Activated CD4-positive, alpha-beta T cell treated with anti-CD3 and anti-CD28 coated beads, Interleukin-2, amount 10 ng/mL, durations not matched to agents 24 days and 14 days (primary cell): ENCODE results near the gene FTCD. TPM values are rescaled to one million over a fixed set of nuclear protein-coding genes. Genes with fewer than 3 reads are reported as not detected.
A peak's percentile ranks its signal among the peaks of the same experiment; 100 is the strongest.
"Not testable (repeated sequence)": the region's sequence is repeated elsewhere in the genome, so short reads cannot be mapped to it uniquely, and the experiment has no call there.

Source experiments
- DNase-seq: peaks from one replicate; pipeline ENCODE4 v3.0.0; 2022
- H3K27ac Mint-ChIP-seq: one replicate; pipeline ENCODE4 v1.8.0; 2022; ENCODE audit warnings: mild to moderate bottlenecking, mixed read lengths
- H3K27me3 Mint-ChIP-seq: one replicate; pipeline ENCODE4 v1.8.0; 2022; ENCODE audit warnings: mixed read lengths
- H3K36me3 Mint-ChIP-seq: one replicate; pipeline ENCODE4 v1.8.0; 2022; ENCODE audit warnings: low read depth, mild to moderate bottlenecking, mixed read lengths
- H3K4me1 Mint-ChIP-seq: one replicate; pipeline ENCODE4 v1.8.0; 2021; ENCODE audit warnings: mixed read lengths
- H3K4me3 Mint-ChIP-seq: one replicate; pipeline ENCODE4 v1.8.0; 2022; ENCODE audit warnings: mild to moderate bottlenecking, moderate library complexity, mixed read lengths
- H3K9me3 Mint-ChIP-seq: one replicate; pipeline ENCODE4 v1.8.0; 2021; ENCODE audit warnings: mixed read lengths
- intact Hi-C: fragments of 100-400 bp; cut with micrococcal nuclease; formaldehyde crosslinking; loops from one replicate; pipeline ENCODE4 v1.15.1; 2023
- total RNA-seq: library from RNA; stranded (reverse); gene quantifications from 2 replicates; pipeline ENCODE4 v1.2.3, GENCODE V29; 2022

FTCD gene
- total RNA-seq, 1 donor from 2014 or later, result 0.30 TPM

GRCh38 chr21:46171585-46171984 lies 16.2 kb upstream of the FTCD start:
- H3K27ac Mint-ChIP-seq, result no peak overlapping the region
- peaks cover 20% of the 10 kb centered on the region for H3K27me3 Mint-ChIP-seq
- intact Hi-C loops, result no loop called here
- peaks cover 2% of the 10 kb centered on the region for H3K36me3 Mint-ChIP-seq
- no peak for DNase-seq
- H3K4me1 Mint-ChIP-seq, result peaks cover 6% of the 10 kb centered on the region
- no peak overlapping the region for H3K4me3 Mint-ChIP-seq
- H3K9me3 Mint-ChIP-seq, result peaks cover 27% of the 10 kb centered on the region

GRCh38 chr21:46170436-46171193 lies 15.2 kb upstream of the FTCD start:
- DNase-seq, result peak; percentile 77
- not testable (repeated sequence) for H3K4me1 Mint-ChIP-seq

DNA sequence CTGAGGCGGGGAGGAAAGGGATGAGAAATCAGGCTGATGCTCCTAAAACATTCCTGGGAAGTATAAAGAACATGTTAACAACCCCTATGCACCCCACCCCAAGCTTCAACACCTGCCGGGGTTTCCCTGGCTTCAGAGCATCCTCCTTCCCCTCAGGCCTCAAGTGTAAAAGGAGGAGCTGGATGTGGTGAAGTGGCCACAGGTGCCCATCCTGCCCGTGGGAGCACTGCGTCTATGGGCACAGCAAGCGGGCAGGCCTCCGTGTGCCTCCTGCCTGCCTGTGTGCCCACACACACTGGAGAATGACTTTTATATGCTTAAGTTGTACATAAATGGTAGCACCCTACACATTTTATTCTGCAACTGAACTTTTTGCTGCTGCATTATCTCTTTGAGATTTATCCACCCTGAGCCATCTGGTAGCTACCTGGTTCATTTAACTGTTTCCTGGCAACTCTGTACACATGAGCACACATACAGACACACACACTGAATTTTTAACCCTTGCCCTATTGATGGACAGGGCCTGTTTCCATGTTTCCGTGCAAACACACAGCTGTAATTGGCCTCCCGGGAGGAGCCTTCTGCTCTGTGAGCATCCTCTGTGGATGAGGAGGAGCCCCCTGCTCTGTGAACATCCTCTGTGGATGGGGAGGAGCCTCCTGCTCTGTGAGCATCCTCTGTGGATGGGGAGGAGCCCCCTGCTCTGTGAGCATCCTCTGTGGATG lies 13.4 kb upstream of the FTCD start:
- no peak overlapping the region for H3K4me3 Mint-ChIP-seq
- no peak overlapping the region for H3K27ac Mint-ChIP-seq
- no peak for DNase-seq
- H3K9me3 Mint-ChIP-seq, result peaks cover 5% of the 10 kb centered on the region
- intact Hi-C loops, result no loop called here
- peaks cover 6% of the 10 kb centered on the region for H3K4me1 Mint-ChIP-seq
- H3K36me3 Mint-ChIP-seq, result no peaks in the 10 kb centered on the region
- peaks cover 2% of the 10 kb centered on the region for H3K27me3 Mint-ChIP-seq

More at GRCh38 chr21:46170436-46171193, 15.2 kb upstream of the FTCD start:
- intact Hi-C loops, H3K27ac Mint-ChIP-seq, H3K4me3 Mint-ChIP-seq, H3K36me3 Mint-ChIP-seq: not testable (repeated sequence)
- Mint-ChIP-seq H3K27me3 (peaks cover 14% of the 10 kb centered on the region), H3K9me3 (peaks cover 19% of the 10 kb centered on the region)

GRCh38 chr21:46168238-46168637 lies 12.9 kb upstream of the FTCD start:
- H3K4me1 Mint-ChIP-seq, result peaks cover 6% of the 10 kb centered on the region
- intact Hi-C loops, result no loop called here
- H3K9me3 Mint-ChIP-seq, result peaks cover under 1% of the 10 kb centered on the region
- no peaks in the 10 kb centered on the region for H3K36me3 Mint-ChIP-seq
- H3K4me3 Mint-ChIP-seq, result no peak overlapping the region
- H3K27me3 Mint-ChIP-seq, result peaks cover 2% of the 10 kb centered on the region
- DNase-seq, result no peak
- no peak overlapping the region for H3K27ac Mint-ChIP-seq

DNA sequence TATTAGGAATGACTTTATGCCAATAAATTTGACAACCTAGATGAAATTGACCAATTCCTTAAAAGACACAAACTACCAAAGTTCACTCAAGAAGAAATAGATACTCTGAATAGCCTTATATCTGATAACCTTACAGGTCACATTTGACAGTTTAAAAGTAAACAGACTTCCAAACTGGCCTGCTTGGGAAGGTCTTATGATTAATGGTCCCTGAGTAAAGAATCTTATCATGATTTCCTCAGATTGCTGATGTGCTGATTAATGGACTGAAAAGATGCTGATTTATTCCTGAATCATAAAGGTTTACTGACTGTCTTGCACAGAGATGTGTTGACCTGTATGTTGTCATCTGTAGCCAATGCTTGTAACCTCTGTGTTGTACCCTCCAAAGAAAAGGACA lies 9.7 kb upstream of the FTCD start:
- intact Hi-C loops, result no loop called here
- H3K36me3 Mint-ChIP-seq, result peaks cover 8% of the 10 kb centered on the region
- H3K4me3 Mint-ChIP-seq, result no peak overlapping the region
- H3K27ac Mint-ChIP-seq, result no peak overlapping the region
- H3K27me3 Mint-ChIP-seq, result peaks cover 2% of the 10 kb centered on the region
- no peak for DNase-seq
- H3K9me3 Mint-ChIP-seq, result no peaks in the 10 kb centered on the region
- no peaks in the 10 kb centered on the region for H3K4me1 Mint-ChIP-seq

- intact Hi-C loops, result no loop called here
- Mint-ChIP-seq H3K4me1 (no peaks in the 10 kb centered on the region), H3K27ac (no peak overlapping the region), H3K9me3 (no peaks in the 10 kb centered on the region), H3K4me3 (no peak overlapping the region), H3K36me3 (peaks cover 8% of the 10 kb centered on the region), H3K27me3 (peaks cover 2% of the 10 kb centered on the region)
- DNase-seq, result no peak
Observed at GRCh38 chr21:46163380-46163779, 8.0 kb upstream of the FTCD start.

GRCh38 chr21:46161633-46162592 lies 6.5 kb upstream of the FTCD start:
- Mint-ChIP-seq H3K4me3 (no peak overlapping the region), H3K9me3 (no peaks in the 10 kb centered on the region), H3K36me3 (peaks cover 8% of the 10 kb centered on the region), H3K4me1 (no peaks in the 10 kb centered on the region), H3K27me3 (peaks cover 2% of the 10 kb centered on the region), H3K27ac (no peak overlapping the region)
- intact Hi-C loops, result no loop called here
- no peak for DNase-seq

- peaks cover 8% of the 10 kb centered on the region for H3K36me3 Mint-ChIP-seq
- peaks cover 2% of the 10 kb centered on the region for H3K27me3 Mint-ChIP-seq
- no peak overlapping the region for H3K4me3 Mint-ChIP-seq
- H3K4me1 Mint-ChIP-seq, result no peaks in the 10 kb centered on the region
- intact Hi-C loops, result no loop called here
- no peak overlapping the region for H3K27ac Mint-ChIP-seq
- no peaks in the 10 kb centered on the region for H3K9me3 Mint-ChIP-seq
- no peak for DNase-seq
Observed at GRCh38 chr21:46160907-46161632, 5.7 kb upstream of the FTCD start.

GRCh38 chr21:46160657-46160906 lies 5.2 kb upstream of the FTCD start:
- no peaks in the 10 kb centered on the region for H3K27me3 Mint-ChIP-seq
- H3K4me1 Mint-ChIP-seq, result no peaks in the 10 kb centered on the region

DNA sequence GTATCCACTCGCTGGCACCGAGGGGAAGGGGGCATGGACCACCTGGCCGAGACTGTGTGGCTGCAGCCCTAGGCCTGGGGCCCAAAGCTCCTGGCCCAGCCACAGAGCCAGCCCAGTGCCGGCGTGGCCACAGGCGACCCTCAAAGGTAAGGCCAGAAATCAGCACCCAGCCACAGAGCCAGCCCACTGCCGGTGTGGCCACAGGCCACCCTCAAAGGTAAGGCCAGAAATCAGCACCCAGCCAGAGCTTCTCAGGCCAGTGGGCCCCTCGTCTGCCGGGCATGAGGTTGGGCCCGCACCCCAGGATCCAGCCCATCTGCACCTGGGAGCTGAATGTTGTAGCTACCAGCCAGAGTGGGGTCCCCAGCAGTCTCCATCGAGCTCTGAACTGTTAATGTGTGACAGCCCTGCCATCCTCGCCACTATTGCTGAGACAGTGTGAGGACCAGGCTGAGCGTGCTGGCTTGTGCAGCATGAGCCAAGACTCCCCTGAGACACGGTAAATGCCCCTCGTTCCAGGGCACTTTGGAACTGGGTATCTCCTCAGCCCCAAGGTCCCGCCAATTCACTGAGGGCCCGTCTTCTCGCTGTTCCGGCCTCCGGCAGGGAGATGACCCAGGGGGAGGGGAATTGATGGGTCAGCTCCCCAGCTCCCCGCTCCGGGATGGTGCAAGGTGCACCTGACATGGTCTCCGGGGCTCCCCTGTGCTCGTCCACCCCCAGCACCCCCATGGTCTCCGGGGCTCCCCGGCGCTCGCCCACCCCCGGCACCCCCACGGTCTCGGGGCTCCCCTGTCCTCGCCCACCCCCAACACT lies 4.7 kb upstream of the FTCD start:
- Mint-ChIP-seq H3K4me1 (no peaks in the 10 kb centered on the region), H3K27ac (no peak overlapping the region), H3K36me3 (peaks cover 8% of the 10 kb centered on the region), H3K4me3 (no peak overlapping the region), H3K27me3 (no peaks in the 10 kb centered on the region), H3K9me3 (no peaks in the 10 kb centered on the region)
- intact Hi-C loops, result no loop called here
- peak; percentile 48 for DNase-seq

More at GRCh38 chr21:46160657-46160906, 5.2 kb upstream of the FTCD start:
- no peak overlapping the region for H3K27ac Mint-ChIP-seq
- no peak overlapping the region for H3K4me3 Mint-ChIP-seq
- intact Hi-C loops, result no loop called here
- no peak for DNase-seq
- no peaks in the 10 kb centered on the region for H3K9me3 Mint-ChIP-seq
- peaks cover 8% of the 10 kb centered on the region for H3K36me3 Mint-ChIP-seq

DNA sequence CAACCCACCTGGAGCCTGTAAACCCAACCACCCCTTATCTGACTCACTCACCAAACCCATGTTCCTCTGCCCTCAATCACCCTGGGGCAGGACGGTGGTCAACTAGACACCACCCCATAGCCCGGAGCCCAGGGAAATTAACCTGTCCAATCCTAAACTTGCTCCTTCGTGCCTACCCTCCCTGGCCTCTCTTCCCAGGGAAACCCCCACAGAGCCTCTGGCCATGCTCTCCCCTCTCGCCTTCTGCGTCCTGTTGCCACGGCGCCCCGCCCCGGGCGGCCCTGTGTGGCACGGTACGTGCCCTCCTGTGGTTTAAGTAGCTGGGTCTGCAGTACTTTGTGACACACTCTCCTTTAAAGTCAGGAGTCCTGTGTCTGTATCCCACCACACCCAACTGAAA lies 4.0 kb upstream of the FTCD start:
- Mint-ChIP-seq H3K27me3 (no peaks in the 10 kb centered on the region), H3K9me3 (no peaks in the 10 kb centered on the region), H3K27ac (no peak overlapping the region), H3K4me1 (no peaks in the 10 kb centered on the region), H3K36me3 (peaks cover 8% of the 10 kb centered on the region), H3K4me3 (no peak overlapping the region)
- DNase-seq, result no peak
- intact Hi-C loops, result no loop called here

- Mint-ChIP-seq H3K4me1 (no peaks in the 10 kb centered on the region), H3K4me3 (no peak overlapping the region), H3K9me3 (no peaks in the 10 kb centered on the region), H3K27me3 (no peaks in the 10 kb centered on the region), H3K36me3 (peaks cover 8% of the 10 kb centered on the region), H3K27ac (no peak overlapping the region)
- DNase-seq, result no peak
- intact Hi-C loops, result no loop called here
Observed at GRCh38 chr21:46158666-46159300, 3.4 kb upstream of the FTCD start.
